ENCODE measurements around the gene GFRAL. TPM values are rescaled to one million over a fixed set of nuclear protein-coding genes. Genes with fewer than 3 reads are reported as not detected.

Gene GFRAL
- polyA plus RNA-seq, 1 donor from 2014 or later, result not detected

DNA sequence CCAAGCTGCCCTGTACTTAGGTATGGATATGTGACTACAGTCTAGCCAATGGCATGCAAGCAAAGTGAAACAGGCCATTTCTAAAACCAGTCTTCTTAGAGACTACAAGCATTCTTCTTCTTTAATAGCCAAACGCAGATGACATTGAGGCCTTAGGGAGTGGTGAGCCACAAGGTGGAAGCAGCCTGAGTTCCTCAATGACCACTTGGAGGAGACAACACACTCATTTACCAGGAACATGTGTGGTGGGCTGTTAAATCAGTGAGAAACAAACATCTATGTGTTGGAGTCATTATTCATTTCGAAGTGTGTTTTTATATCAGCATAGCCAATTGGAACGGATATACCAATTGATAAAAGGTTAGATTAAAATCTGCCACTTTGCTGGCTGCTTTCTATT lies 122.0 kb downstream of the GFRAL start:
- H3K79me2 ChIP-seq (replicated peaks; ENCODE audit: insufficient read depth, low read length), result no peaks in the 10 kb centered on the region
- H3K4me2 ChIP-seq (ENCODE audit: low read length), result no peak overlapping the region
- no peaks in the 10 kb centered on the region for H3K9me3 ChIP-seq (ENCODE audit: low read length)
- TF ChIP-seq, protein P1, sequence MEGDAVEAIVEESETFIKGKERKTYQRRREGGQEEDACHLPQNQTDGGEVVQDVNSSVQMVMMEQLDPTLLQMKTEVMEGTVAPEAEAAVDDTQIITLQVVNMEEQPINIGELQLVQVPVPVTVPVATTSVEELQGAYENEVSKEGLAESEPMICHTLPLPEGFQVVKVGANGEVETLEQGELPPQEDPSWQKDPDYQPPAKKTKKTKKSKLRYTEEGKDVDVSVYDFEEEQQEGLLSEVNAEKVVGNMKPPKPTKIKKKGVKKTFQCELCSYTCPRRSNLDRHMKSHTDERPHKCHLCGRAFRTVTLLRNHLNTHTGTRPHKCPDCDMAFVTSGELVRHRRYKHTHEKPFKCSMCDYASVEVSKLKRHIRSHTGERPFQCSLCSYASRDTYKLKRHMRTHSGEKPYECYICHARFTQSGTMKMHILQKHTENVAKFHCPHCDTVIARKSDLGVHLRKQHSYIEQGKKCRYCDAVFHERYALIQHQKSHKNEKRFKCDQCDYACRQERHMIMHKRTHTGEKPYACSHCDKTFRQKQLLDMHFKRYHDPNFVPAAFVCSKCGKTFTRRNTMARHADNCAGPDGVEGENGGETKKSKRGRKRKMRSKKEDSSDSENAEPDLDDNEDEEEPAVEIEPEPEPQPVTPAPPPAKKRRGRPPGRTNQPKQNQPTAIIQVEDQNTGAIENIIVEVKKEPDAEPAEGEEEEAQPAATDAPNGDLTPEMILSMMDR (IDR thresholded peaks at IDR 0.05; ENCODE audit: poor library complexity, severe bottlenecking), result no peak
- no peaks in the 10 kb centered on the region for H3K9me2 ChIP-seq (ENCODE audit: insufficient read depth, low read length)
- no peak overlapping the region for H3K9ac ChIP-seq (ENCODE audit: low read length)
- H2AFZ ChIP-seq (ENCODE audit: low read depth, low read length), result no peak overlapping the region
- H3K4me3 ChIP-seq (ENCODE audit: low read length), result no peak overlapping the region
- no peaks in the 10 kb centered on the region for H3K36me3 ChIP-seq (ENCODE audit: insufficient read depth, low read length)
- H3K27me3 ChIP-seq (ENCODE audit: insufficient read depth, low read depth, low read length), result no peaks in the 10 kb centered on the region
- no peaks in the 10 kb centered on the region for H3F3A ChIP-seq (ENCODE audit: insufficient read depth, low read length, poor library complexity, severe bottlenecking)
- H4K20me1 ChIP-seq (ENCODE audit: insufficient read depth), result no peaks in the 10 kb centered on the region
- H3K27ac ChIP-seq (ENCODE audit: low read length), result no peak overlapping the region

DNA sequence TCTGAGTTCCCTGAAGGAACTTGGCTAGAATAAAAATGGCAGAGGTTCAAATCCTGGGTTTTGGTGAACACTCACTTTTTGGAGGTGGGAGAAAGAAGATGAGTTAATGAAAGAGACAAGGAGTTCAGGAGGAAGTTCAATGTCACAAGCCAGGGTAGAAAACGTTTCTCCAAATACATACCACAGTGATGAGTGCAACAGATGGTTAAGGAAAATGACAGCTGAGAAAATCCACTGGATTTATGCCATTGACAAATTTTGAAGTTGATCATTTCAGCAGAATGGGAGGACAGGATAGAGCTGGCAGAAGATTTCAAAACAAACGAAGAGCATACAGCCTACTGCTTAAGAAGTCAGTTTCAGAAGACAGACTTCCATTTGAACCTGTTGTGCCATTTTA lies 122.7 kb downstream of the GFRAL start:
- Histone ChIP-seq H3K36me3 (ENCODE audit: insufficient read depth, low read length) (no peaks in the 10 kb centered on the region), H3K9me3 (ENCODE audit: low read length) (no peaks in the 10 kb centered on the region), H3K4me3 (ENCODE audit: low read length) (no peak overlapping the region), H4K20me1 (ENCODE audit: insufficient read depth) (no peaks in the 10 kb centered on the region), H3K79me2 (replicated peaks; ENCODE audit: insufficient read depth, low read length) (no peaks in the 10 kb centered on the region), H3K27me3 (ENCODE audit: insufficient read depth, low read depth, low read length) (no peaks in the 10 kb centered on the region), H2AFZ (ENCODE audit: low read depth, low read length) (no peak overlapping the region), H3K9me2 (ENCODE audit: insufficient read depth, low read length) (no peaks in the 10 kb centered on the region), H3K4me2 (ENCODE audit: low read length) (no peak overlapping the region), H3F3A (ENCODE audit: insufficient read depth, low read length, poor library complexity, severe bottlenecking) (no peaks in the 10 kb centered on the region), H3K27ac (ENCODE audit: low read length) (no peak overlapping the region), H3K9ac (ENCODE audit: low read length) (no peak overlapping the region)
- TF ChIP-seq, protein P1 (IDR thresholded peaks at IDR 0.05; ENCODE audit: poor library complexity, severe bottlenecking), result no peak
- no peak for TF ChIP-seq TAF1 (IDR thresholded peaks at IDR 0.05; ENCODE audit: low read depth)
- no peak for TF ChIP-seq EZH2 (IDR thresholded peaks at IDR 0.05; ENCODE audit: borderline replicate concordance, insufficient read depth, low read length, poor library complexity, severe bottlenecking)
- TF ChIP-seq EP300 (conservative IDR thresholded peaks at IDR 0.05; ENCODE audit: poor library complexity, severe bottlenecking), result no peak
- no peak for TF ChIP-seq RAD21 (conservative IDR thresholded peaks at IDR 0.05)
- no peak for TF ChIP-seq SMC3 (conservative IDR thresholded peaks at IDR 0.05; ENCODE audit: poor library complexity)
- no peak for TF ChIP-seq POLR2AphosphoS5 (IDR thresholded peaks at IDR 0.05)
- no peak for TF ChIP-seq MXI1 (conservative IDR thresholded peaks at IDR 0.05; ENCODE audit: poor library complexity, severe bottlenecking)
- TF ChIP-seq, protein P2, sequence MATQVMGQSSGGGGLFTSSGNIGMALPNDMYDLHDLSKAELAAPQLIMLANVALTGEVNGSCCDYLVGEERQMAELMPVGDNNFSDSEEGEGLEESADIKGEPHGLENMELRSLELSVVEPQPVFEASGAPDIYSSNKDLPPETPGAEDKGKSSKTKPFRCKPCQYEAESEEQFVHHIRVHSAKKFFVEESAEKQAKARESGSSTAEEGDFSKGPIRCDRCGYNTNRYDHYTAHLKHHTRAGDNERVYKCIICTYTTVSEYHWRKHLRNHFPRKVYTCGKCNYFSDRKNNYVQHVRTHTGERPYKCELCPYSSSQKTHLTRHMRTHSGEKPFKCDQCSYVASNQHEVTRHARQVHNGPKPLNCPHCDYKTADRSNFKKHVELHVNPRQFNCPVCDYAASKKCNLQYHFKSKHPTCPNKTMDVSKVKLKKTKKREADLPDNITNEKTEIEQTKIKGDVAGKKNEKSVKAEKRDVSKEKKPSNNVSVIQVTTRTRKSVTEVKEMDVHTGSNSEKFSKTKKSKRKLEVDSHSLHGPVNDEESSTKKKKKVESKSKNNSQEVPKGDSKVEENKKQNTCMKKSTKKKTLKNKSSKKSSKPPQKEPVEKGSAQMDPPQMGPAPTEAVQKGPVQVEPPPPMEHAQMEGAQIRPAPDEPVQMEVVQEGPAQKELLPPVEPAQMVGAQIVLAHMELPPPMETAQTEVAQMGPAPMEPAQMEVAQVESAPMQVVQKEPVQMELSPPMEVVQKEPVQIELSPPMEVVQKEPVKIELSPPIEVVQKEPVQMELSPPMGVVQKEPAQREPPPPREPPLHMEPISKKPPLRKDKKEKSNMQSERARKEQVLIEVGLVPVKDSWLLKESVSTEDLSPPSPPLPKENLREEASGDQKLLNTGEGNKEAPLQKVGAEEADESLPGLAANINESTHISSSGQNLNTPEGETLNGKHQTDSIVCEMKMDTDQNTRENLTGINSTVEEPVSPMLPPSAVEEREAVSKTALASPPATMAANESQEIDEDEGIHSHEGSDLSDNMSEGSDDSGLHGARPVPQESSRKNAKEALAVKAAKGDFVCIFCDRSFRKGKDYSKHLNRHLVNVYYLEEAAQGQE (IDR thresholded peaks at IDR 0.05; ENCODE audit: borderline replicate concordance), result no peak

Other genes starting within 250 kb of the GFRAL start
- 7.5 and 8.1 TPM in 2 replicates for gene HCRTR2, start 153.0 kb upstream of the GFRAL start, polyA plus RNA-seq

Measured in neural cell (in vitro differentiated cells).